Body of pancreas (tissue), 4 donors: Measurements from ENCODE around the gene UST.

Experiments used
- POLR2A ChIP-seq, 3 donors: fragments of 450-650 bp; IDR thresholded peaks; one replicate each; pipeline ENCODE4 v1.6.1; 2016; ENCODE audit warnings: antibody characterized with exemption in 3 of 3, mild to moderate bottlenecking in 2 of 3
- TF ChIP-seq, protein P1 (sequence below), 7 experiments: fragments of 450-650 bp in 4 of 7; fragments of 200-600 bp in 3 of 7; sonication (generic) in 3 of 7; IDR thresholded peaks; one replicate each; pipeline ENCODE4 v1.5.1; 2016 to 2019; ENCODE audit warnings: antibody characterized with exemption in 7 of 7

- TF ChIP-seq, protein P1, sequence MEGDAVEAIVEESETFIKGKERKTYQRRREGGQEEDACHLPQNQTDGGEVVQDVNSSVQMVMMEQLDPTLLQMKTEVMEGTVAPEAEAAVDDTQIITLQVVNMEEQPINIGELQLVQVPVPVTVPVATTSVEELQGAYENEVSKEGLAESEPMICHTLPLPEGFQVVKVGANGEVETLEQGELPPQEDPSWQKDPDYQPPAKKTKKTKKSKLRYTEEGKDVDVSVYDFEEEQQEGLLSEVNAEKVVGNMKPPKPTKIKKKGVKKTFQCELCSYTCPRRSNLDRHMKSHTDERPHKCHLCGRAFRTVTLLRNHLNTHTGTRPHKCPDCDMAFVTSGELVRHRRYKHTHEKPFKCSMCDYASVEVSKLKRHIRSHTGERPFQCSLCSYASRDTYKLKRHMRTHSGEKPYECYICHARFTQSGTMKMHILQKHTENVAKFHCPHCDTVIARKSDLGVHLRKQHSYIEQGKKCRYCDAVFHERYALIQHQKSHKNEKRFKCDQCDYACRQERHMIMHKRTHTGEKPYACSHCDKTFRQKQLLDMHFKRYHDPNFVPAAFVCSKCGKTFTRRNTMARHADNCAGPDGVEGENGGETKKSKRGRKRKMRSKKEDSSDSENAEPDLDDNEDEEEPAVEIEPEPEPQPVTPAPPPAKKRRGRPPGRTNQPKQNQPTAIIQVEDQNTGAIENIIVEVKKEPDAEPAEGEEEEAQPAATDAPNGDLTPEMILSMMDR (IDR thresholded peaks at IDR 0.05): no peak
- no peak for TF ChIP-seq POLR2A (IDR thresholded peaks at IDR 0.05)
Measured at GRCh38 chr6:148974351-148974750, 227.5 kb downstream of the UST start.
